ENCODE measurements around the gene LRIG1.

DNA sequence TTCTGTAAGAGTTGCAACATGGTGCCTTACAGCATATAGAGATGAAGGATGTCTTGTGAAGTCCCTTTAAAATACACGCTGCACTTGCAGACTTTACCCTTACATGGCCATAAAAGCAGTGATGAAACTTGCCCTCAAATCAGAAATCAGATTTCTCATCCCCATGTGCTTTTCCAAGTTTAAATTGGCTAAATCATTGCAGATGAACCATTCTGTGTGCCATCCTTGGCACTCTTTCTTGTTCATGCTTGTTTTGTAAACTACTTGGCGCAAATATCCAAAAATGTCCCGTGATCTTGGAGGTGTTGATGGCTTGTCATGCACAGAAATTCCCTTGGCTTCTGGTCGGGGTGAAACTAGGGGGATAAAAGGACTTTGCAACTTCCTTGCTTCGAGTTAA, 135.7 kb downstream of the LRIG1 start:
- TF ChIP-seq, protein P1, sequence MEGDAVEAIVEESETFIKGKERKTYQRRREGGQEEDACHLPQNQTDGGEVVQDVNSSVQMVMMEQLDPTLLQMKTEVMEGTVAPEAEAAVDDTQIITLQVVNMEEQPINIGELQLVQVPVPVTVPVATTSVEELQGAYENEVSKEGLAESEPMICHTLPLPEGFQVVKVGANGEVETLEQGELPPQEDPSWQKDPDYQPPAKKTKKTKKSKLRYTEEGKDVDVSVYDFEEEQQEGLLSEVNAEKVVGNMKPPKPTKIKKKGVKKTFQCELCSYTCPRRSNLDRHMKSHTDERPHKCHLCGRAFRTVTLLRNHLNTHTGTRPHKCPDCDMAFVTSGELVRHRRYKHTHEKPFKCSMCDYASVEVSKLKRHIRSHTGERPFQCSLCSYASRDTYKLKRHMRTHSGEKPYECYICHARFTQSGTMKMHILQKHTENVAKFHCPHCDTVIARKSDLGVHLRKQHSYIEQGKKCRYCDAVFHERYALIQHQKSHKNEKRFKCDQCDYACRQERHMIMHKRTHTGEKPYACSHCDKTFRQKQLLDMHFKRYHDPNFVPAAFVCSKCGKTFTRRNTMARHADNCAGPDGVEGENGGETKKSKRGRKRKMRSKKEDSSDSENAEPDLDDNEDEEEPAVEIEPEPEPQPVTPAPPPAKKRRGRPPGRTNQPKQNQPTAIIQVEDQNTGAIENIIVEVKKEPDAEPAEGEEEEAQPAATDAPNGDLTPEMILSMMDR (IDR thresholded peaks at IDR 0.05; ENCODE audit: low read length) = no peak
- TF ChIP-seq EZH2 (optimal IDR thresholded peaks at IDR 0.05; ENCODE audit: low read depth, low read length) (no peak), EZH2phosphoT487 (IDR thresholded peaks at IDR 0.05; ENCODE audit: low read length) (no peak)

Measured in MM.1S (cell line).